Epithelial cell of proximal tubule (primary cell): ENCODE data around the gene OR8D2. TPM values are rescaled to one million over a fixed set of nuclear protein-coding genes. Genes with fewer than 3 reads are reported as not detected.

Experiments used
- DNase-seq: peaks from one replicate; pipeline ENCODE4 v3.0.0-alpha.2; 2011; ENCODE audit warnings: low read depth
- H3K4me3 ChIP-seq: 2 replicates; pipeline ENCODE4 v1.5.1; 2011; ENCODE audit warnings: low read depth, mild to moderate bottlenecking, low read length
- total RNA-seq: library from RNA; depleted of rRNA; stranded (reverse); fragments of >200 nt; gene quantifications from 2 replicates; pipeline ENCODE4 v1.2.3, GENCODE V29; 2015
- TF ChIP-seq, protein P1 (sequence below): conservative IDR thresholded peaks from 2 replicates; pipeline ENCODE4 v1.5.1; 2012; ENCODE audit warnings: low read depth, mild to moderate bottlenecking, low read length

OR8D2 gene
- total RNA-seq, 1 donor from 2014 or later = not detected

DNA sequence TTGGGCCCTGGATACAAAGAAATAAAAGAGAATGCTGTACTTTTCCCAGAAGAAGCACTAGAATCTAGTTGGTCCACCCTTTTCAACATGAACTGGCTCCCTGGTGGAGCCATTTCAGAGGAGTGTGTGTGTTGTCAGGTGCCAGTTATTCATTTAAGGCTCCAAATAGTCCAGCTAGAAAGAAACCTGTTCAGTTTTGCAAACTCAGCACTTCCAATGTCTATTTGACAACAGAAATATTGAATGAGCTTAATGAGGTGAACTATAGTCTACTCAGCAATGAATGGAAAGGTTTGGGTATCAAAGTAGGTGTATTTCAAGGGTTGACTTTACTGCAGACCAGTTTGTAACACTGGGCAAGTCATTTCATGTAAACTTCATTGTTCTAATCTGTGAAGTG, 8.3 kb downstream of the OR8D2 start:
- no peak for DNase-seq
- TF ChIP-seq, protein P1, sequence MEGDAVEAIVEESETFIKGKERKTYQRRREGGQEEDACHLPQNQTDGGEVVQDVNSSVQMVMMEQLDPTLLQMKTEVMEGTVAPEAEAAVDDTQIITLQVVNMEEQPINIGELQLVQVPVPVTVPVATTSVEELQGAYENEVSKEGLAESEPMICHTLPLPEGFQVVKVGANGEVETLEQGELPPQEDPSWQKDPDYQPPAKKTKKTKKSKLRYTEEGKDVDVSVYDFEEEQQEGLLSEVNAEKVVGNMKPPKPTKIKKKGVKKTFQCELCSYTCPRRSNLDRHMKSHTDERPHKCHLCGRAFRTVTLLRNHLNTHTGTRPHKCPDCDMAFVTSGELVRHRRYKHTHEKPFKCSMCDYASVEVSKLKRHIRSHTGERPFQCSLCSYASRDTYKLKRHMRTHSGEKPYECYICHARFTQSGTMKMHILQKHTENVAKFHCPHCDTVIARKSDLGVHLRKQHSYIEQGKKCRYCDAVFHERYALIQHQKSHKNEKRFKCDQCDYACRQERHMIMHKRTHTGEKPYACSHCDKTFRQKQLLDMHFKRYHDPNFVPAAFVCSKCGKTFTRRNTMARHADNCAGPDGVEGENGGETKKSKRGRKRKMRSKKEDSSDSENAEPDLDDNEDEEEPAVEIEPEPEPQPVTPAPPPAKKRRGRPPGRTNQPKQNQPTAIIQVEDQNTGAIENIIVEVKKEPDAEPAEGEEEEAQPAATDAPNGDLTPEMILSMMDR = no peak
- H3K4me3 ChIP-seq = no peak overlapping the region

DNA sequence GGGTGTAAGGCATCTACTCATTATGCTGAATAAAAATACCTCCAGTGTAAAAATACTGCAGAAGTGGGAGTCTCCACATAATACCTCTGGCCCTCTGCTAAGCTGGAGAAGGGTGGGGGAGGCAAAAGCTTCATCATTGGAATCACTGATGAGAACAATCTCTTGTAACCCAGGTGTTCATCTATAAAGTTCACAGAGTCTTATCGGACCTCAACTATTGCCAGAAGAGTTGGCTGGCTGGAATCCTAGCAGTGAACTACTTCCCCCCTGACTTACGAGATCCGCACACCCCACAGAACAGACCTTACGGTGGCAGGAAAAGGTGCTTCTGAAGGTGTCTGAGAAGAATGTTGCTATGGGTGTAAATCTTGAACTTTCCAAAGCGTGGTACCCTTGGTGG, 8.7 kb downstream of the OR8D2 start:
- H3K4me3 ChIP-seq = no peak overlapping the region
- DNase-seq = no peak
- TF ChIP-seq, protein P1 = no peak

DNA sequence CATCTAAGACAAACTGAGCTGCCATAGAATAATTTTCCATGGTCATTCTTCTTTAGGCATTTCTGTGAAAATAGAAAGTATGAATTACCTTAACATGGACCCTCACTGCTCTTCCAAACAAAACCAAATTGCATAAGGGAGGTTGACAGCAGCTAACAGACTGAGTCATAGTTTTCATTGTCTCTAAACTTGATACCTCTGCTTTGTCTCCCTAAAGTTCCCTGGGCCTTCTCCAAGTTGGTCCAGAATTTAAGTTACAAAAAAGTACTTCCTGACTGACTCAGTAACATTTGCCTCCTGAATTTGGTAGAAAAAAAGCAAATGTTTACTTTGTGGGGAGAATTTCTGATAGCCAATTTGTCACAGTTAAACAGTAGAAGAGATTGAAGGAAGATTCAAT, 9.3 kb downstream of the OR8D2 start:
- TF ChIP-seq, protein P1 = no peak
- no peak overlapping the region for H3K4me3 ChIP-seq
- no peak for DNase-seq

DNA sequence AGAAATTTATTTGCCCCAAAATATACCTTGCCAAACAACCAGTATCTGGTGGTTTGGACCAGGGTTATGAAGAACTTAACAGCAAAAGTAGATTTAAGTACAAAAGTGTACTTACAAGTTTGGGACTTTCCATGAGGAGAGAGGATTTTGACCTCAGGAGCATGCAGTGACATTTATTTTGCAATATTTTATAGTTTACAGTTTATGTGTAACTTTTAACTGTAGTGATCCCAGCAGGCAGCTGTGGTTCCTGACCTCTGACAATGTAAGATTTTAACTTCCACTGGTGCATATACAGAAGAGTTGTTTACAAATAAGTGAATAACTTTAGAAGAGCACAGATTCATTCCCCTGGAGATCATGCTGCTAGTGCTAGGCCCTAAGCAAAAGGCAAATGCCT, 12.9 kb downstream of the OR8D2 start:
- TF ChIP-seq, protein P1 = no peak
- H3K4me3 ChIP-seq = no peak overlapping the region
- no peak for DNase-seq

DNA sequence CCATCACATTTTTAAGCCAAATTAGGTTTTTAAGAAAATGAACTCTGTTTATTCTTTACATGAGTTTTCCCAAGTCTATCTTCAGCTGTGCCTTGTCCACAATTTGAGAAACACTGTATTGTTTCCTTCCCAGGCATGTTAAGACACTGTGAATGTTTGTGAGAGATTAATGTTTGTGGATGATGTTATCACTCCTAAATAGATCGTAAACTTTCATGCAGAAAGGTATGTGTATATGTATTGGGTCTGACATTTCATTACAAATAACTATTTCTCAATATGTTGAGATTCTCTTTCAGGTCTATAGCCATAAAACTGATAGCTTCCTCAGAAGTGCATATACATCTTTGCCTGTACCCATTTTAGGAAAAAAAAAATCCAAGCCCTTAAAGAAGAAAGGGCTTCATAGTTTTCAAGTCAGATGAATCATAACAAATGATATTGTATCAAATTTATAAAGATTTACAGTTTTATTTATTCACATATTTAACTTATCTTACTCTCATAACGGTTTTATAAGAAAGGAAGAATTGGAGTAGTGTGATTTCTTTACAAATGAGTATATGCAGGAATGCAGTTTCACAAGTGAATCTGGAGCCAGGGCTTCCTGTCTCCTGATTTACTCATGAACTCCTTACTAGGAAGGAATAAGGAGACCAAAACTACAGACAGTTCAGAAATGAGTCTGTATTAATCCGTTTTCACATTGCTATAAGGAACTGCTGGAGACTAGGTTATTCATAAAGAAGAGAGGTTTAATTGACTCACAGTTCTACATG, 17.5 kb downstream of the OR8D2 start:
- H3K4me3 ChIP-seq = no peak overlapping the region
- DNase-seq = no peak
- TF ChIP-seq, protein P1 = no peak

DNA sequence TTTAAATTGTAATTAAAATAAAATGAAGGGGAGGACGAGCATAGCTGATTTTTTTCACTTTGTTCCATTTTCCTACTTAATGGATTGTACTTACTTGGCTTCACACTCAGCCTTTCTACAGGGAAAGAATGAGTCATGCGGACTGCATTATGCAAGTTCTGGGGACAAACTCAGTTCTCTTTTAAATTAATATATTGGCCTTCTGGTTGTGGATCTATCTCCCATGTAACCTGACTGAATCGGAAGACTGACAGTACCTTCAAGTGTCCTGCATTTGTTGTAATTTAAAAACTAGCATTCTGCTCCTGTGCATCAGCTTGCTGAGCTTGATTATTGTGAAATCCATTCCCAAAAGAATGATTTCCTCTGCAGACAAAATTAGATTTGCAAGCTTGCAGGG, 18.4 kb downstream of the OR8D2 start:
- no peak overlapping the region for H3K4me3 ChIP-seq
- TF ChIP-seq, protein P1 = no peak
- peak; percentile 6 for DNase-seq

DNA sequence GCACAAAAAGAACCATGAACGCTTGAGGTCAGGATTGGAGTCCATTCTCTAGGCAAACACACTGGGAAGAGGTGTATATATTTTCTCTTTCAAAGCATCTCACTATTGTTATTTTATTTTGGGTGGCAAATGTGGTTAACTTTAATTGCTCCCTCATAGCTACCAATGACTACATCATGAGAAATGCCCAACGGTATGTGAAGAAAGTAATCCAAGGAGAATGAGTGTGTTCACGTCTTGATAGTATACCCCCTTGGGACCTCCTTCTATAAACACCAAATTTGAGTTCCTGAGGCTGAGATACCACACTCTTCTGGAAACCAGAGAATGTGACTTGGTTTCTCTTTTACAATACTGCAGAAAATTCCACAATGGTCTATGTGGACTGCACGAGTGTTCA, 22.1 kb downstream of the OR8D2 start:
- TF ChIP-seq, protein P1 = no peak

More for the DNA sequence above, 22.1 kb downstream of the OR8D2 start:
- DNase-seq = no peak
- no peak overlapping the region for H3K4me3 ChIP-seq
